ENCODE results near the gene USP16.
"Not testable (repeated sequence)": the region's sequence is repeated elsewhere in the genome, so short reads cannot be mapped to it uniquely, and the experiment has no call there.

USP16 gene

DNA sequence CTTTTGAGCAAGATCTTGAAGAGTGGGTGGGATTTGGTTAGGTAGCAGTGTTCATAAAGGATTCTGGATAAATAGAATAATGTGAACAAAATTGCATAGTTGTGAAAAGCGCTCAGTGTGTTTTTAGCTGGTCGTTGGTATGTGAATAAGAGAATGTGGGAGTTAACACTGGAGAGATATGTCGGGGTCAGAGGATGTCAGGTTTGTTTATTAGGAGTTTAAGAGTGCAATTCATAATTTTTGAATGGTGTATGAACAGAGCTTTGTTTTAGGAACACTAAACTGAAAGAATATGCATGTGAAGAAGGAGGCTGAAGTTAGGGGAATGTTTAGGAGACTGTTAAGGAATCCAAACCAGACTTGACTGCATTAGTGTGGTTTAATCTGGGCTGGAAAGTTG, 9.4 kb downstream of the USP16 start:
- no peak for DNase-seq (ENCODE audit: low spot score)

DNA sequence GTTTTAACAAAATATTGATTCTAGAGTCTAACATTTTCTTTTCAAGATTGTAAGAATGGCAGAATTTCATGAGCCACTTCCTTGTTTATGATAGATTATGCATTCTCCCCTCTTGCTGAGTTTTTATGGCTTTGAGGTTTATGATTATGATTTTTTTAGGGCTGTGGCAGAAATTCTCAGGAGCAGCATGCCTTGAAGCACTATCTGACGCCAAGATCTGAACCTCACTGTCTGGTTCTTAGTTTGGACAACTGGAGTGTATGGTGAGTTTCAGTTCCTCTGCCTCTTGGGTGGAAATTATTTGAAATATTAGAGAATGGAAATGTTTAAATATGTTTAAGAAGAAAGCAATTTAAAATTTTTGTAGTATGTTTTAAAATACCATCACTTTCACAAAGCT, 10.2 kb downstream of the USP16 start:
- no peak for DNase-seq (ENCODE audit: low spot score)

DNA sequence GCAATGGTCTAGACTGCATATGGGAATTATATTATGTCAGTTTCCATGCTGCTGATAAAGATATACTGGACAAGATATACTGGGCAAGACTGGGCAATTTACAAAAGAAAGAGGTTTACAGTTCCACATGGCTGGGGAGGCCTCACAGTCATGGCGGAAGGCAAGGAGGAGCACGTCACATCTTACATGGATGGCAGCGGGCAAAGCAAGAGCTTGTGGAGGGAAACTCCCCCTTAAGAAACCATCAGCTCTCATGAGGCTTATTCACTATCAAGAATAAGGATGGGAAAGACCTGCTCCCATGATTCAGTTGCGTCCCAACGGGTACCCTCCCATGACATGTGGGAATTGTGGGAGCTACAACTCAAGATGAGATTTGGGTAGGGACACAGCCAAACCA, 27.8 kb downstream of the USP16 start:
- DNase-seq (ENCODE audit: low spot score), result no peak

DNA sequence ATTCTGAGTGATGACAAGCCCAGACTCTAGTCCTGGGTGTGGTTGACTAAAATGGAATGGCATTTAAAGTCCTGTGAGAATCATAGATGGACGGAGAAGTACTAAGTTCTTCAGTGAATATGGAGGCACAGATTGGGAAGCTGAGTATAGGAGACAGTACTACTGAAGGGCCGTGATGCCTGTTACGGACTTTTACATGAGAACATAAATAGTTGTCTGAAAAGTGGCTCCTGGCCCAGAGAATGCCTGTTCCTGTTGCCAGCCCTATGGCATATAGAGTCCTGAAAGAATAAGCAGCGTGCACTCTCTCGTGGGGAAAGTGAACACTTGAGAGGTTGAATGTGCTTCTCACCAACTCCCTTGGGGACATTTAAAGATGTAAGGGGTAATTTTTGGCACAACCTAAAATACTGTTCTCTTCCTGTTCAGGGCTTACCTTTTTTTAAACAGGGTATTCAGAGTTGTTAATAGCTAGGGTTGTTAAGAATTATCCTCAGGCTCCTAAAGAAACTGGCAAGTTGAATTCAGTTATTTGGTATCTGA, 28.6 kb downstream of the USP16 start:
- no peak for DNase-seq (ENCODE audit: low spot score)

DNA sequence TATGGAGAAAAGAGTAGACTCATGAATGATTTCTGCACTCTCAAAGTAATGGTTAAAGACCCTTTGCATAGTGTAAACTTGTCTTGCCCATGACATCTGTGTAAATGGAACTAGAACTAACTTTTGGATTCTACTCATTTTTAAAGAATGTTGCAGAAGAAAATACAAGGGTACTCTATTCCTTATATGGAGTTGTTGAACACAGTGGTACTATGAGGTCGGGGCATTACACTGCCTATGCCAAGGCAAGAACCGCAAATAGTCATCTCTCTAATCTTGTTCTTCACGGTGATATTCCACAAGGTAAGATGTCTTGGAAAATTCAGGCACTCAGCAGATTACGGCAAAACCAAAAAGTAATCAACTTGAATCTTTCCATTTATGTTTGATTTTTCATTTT, 29.2 kb downstream of the USP16 start:
- no peak for DNase-seq (ENCODE audit: low spot score)

DNA sequence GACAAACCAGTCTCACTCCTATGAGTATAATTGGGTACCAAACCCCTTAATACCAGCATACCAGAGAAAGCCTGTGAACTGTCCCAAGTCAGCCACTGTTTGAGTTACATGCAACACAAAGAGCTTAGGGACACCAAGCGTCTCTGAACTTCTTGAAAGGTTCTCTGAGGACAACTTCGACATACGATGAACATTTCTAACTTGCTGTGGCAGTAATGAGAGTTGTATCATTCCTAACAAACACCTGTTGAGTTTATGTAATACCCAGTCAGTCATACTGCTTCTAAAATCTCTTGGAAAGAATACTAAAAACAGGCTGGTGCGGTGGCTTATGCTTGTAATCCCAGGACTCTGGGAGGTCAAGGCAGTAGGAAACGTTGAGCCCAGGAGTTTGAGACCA, 30.6 kb downstream of the USP16 start:
- DNase-seq (ENCODE audit: low spot score), result no peak

DNA sequence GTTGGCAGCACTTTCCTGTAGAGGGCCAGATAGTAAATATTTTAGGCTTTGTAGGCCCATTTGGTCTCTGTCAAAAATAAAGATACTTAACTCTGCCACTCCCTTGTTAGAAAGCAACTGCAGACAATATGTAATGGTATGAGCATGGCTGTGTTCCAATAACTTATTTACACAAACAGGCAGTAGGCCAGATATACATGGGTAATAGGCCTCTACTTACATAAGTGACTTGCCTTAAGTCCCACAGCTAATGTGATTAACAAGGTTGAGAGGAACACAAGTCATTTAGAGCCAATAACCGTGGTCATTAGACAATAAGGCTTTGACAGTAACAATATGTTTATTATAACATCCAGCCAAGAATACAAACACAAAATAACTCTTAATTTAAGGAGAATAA, 31.5 kb downstream of the USP16 start:
- no peak for DNase-seq (ENCODE audit: low spot score)

DNA sequence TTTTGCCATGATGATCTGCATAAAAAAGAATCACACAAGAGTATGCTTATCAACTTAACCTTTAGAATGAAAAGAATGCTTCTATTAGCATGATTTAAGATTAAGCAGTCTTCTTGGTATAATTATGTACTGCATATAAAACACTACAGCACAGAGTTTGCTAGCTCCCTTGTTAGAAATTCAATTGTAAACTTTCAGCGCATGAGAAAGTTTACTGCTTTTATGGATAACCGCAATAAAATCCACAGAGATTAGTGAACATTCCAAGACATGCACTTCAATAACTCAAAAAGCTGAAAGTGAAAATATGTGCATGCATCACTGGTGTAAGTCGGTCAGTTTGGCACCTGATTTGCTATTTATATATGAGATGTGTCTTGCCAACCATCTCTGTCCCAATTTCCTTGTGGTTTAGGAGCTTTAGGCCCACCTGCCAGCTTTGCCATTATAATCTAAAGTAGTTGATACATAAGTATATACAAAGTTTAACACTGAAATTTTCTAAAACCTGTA, 32.1 kb downstream of the USP16 start:
- DNase-seq (ENCODE audit: low spot score), result no peak

DNA sequence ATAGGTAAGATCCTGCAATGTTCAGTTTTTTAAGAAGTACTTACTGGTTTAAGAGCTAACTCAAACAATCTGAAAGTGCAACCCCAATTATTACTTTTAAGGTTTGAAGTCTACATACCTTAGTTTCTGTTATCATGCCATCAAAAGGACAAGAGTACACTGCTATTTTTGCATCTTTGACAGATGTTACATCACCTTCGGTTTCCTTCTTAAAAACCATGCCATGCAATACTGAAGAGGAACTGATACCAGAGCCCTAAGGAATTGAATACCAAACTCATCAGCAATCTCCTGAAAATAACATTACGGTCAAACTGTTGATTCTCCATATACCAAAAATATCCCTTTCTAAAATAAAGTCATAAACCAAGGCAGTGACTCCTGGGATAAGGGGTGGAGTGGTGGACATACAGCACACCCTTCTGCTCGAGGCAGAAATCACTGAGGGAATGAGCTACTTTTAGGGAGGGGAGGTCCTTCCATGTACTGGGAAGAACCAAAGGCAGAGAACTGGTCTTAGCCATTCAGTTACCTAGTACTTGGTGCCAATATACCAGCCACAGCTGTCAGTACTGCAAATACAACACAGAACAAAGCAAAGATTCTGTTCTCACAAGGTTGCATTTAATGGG, 40.5 kb downstream of the USP16 start:
- DNase-seq (ENCODE audit: low spot score), result no peak

DNA sequence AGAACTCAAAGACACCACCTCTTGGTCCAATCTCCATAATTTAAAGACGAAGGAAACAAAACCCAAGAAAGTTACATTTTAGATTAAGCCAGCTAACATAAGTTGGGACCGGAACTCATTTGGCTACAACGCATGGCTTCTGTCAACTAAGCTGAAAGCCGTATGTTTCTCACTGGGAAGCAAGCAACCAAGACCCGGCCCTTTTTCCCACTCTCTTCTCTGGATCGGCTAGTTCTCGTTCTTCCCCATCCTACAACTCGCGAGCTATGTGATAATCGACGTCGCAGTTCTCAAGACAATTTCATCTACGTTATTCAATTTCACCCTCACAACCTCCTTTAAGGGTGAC, 48.4 kb downstream of the USP16 start:
- no peak for DNase-seq (ENCODE audit: low spot score)

DNA sequence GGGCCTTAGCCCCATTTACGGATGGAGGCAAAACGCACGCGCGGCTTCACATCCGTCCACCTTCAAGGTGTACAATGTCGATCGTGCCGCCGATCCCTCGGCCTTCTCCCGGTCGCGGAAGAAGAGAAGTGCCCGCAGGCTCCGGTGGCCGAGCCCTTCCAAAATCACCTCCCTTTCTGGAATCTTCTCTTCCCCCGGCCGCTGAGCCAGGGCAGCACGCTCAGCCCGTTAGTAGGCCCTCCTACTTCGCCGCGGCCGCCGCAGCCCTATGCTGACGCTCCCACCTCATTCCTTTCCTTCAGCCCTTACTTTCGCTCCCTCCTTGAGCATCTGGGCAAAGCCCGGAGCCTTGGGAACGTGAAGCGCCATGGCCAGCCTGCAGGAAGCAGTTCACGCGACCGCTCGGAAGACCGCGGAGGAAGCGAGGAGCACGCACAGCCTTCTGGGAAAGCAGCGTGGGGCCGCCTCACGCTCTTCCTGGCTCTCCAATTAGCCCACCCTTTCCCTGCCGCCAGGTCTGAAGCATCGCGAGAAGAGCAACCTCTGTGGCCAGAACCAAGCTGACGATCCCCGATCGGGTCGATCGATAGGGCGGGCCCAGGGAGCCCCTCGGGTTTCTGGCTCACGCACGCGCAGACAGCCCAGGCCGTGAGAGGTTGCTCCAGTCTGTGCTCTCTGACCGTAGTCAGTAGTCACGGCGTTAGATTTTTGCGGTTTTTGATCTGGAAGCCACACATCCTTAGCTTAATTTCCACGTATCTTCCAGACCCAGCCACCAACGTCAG, 48.9 kb downstream of the USP16 start, which contains the start of gene CCT8:
TSS of gene CCT8 (minus strand) at position 427 of the 785 bp plus-strand sequence. CDS start at position 369, 58 bp downstream.
- peak; percentile 69 for DNase-seq (ENCODE audit: low spot score)

DNA sequence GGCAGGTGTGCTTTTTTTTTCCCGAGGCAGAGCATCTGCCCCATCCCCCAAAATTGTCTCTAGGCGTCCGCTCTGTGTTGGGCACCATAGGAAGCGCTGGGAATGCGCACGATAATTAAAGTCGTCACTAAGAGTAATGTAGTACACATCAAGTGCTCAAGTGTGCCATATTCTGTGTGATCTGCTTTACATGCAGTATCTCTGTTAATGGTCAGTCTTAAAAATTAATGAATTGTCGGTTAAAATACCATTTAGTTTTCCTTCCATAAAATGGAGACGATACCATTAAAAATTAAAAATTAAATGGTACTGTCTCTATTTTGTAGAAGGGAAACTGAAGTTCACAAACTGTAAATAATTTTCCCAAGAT, 49.5 kb downstream of the USP16 start:
- DNase-seq (ENCODE audit: low spot score), result no peak

DNA sequence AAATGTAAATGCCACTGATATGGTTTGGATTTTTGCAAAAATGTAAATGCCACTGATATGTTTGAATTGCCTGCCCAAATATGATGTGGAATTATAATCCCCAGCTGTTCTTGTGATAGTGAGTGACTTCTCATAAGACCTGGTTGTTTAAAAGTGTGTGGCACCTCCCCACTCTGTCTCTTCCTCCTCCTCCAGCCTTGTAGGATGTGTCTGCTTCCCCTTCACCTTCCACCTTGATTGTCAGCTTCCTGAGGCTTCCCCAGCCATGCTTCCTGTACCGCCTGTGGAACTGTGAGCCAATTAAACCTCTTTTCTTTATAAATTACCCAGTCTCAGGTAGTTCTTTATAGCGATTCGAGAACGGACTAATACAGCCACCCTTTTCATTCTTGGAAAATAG, 50.3 kb downstream of the USP16 start:
- DNase-seq (ENCODE audit: low spot score), result no peak

DNA sequence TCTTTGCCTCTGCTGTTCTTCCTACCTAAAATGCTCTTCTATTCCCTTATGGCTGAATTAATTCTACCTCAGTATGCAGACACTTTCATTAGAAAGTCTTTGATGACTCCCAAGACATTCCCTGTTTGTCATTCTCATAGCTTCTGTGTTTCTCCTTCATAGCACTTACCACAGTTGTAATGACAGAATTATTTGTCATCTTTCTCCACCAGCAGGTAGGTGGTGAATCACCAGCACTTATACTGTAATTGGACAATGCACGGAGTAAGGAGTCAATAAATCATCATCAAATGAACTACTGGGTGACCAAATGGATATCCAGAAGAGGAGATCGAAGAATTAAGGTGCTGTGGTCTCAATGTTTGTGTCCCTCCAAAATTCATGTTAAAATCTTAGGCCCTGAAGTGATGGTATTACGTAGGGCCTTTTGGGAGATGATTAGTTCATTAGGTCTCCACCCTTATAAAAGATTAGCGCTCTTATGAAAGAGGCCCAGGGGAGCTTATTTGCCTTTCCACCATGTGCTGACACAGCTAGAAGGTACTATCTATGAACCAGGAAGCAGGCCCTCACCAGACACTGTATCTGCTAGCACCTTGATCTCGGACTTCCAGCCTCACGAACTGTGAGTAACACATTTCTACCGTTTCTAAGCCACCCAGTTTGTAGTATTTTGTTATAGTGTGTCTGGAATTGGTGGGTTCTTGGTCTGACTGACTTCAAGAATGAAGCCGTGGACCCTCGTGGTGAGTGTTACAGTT, 51.4 kb downstream of the USP16 start:
- no peak for DNase-seq (ENCODE audit: low spot score)

DNA sequence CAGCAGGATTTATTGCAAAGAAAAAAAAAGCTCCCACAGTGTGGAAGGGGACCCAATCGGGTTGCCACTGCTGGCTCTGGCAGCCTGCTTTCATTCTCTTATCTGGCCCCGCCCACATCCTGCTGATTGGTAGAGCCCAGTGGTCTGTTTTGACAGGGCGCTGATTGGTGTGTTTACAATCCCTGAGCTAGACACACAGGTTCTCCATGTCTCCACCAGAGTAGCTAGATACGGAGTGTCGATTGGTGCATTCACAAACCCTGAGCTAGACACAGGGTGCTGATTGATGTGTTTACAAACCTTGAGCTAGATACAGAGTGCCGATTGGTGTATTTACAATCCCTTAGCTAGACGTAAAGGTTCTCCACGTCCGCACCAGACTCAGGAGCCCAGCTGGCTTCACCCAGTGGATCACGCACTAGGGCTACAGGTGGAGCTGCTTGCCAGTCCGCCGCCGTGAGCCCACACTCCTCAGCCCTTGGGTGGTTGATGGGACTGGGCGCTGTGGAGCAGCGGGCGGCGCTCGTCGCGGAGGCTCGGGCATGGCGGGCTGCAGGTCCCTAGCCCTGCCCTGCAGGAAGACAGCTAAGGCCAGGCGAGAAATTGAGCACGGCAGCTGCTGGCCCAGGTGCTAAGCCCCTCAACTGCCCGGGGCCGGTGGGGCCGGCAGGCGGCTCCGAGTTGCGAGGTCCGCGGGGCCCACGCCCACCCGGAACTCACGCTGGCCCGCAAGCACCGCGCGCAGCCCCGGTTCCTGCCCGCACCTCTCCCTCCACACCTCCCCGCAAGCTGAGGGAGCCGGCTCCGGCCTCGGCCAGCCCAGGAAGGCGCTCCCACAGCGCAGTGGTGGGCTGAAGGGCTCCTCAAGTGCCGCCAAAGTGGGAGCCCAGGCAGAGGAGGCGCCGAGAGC, 52.5 kb downstream of the USP16 start:
- not testable (repeated sequence) for DNase-seq (ENCODE audit: low spot score)

DNA sequence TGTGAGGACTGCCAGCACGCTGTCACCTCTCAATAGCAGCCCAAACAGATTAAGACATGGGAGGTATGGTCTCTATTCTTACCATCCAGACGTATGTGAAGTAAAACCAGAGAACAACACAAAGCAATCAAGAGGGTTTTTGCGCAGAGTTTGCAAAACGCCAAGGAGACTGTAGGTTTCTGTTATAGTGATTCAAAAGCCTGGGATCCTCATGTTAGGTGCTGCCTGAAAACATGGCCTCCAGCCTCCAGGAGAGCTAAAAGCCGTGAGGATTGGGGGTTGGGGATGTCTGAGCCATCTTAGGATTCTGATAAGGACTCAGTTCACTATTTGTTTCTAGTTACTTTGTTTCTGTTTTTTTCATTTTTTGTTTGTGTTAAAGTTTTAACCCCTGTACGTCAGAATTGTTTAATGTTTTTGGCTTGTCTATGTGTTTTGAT, 53.2 kb downstream of the USP16 start:
- no peak for DNase-seq (ENCODE audit: low spot score)

DNA sequence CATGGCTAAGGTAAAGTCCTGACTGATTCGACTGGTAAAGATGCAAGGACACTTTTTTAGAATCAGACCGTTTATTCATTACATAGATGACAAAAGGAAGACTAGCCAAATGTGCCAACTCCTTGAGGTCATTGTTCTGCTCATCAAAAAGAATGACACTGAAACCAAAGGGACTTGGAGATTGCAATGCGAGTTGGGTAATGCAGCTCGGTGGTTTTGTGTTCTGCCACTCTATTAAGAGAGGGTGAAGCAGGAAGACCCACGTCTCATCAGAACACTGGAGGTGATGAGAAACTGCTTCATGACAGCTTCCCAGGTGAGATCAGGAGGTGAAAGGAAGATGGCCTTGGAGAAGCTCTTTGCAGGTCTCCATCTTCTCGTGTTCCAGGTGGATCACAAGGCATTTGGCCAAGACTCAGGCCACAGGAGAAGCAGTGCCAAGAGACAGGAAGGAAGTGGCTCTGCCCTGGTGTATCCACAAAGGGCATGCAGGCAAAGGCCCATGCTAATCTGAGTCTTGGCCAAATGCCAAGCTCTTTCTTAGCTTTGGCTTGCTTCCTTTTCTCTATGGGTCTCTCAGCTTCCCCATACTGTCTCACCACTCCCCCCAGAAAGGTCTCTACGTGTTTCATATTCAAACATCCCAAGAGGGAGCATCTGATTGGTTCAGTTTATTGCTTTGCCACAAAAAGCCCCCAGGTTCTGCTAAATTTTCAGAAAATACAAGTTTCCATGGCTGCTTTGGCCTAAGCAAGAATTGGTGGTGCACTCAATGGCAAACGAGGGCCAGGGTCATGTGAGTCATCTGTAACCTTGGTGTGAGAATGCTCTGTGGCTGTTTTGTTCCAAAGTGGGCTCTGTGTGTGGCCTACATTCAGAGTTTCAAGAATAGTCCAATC, 54.6 kb downstream of the USP16 start:
- no peak for DNase-seq (ENCODE audit: low spot score)

DNA sequence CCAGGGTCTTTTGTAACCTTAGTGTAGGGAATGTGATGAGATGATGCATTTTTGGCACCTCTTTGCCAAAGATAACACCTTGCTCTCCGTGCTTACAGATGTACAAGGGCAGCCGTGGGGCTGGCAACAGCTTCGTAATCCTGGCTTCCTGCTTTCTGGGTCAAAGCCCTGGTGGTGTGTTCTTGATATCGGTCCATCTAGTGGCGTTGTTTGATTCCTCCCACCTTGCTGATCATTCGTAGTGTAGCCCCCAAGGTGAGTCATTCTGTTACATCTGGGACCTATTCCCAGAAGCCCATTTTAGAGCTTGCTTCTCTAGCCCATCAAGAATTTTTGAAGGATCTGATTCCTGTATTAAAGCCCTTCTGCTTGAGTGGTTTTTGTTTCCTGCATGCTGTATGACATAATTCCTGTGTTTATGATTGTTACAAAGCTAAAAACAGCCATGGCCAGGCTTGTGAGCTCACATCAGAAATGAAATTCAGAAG, 56.0 kb downstream of the USP16 start:
- no peak for DNase-seq (ENCODE audit: low spot score)

DNA sequence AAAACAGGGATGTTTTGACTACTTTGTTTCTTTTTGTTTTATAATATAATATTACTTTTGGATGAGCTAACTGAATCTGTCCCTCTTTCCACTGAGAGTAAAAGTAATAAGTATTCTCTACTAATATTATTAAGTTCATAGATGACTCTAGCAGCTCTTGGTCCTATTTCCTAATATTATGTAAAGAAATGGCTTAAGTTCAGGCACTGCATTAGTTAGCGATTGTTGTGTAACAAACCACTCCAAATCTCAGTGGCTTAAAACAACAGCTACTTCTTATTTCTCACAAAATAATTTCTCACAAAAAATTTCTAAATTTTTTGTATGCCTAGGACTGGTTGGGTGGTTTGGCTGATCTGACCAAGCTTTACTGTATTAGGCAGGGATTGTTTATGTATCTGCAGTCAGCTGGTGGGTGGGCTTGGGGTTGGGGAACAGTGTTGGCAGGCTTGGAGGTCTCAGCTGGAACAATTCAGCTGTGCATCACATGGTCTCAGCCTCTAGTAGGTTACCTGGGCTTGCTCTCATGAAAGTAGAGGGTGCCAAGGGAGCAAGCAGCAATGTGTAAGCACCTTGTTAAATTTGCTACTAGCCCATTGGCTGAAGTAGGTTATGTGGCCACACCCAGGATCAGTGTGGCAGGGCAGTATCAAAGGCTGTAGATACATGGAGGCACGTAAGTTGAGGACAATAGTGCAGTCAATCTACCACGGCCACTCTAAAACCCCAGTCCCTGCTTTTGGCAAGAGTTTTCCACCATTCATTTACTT, 57.8 kb downstream of the USP16 start:
- no peak for DNase-seq (ENCODE audit: low spot score)

DNA sequence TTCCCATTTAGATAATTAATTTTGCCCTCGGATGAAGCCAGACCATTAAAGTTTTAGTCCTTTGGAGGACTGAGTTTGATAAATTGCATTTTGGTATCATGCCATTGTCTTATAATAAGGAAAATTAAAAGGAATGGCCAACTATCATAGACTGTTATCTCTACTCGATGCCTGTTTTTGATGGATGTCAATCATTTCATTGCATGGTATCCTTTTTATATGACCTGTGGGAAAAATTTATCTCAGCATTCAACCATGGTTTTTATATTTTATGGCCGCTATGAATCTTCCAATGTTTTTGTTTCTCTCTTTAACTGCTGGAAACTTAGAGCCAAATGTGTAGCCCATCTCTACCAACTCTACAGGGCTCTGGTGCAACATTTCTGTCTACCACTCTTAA, 58.8 kb downstream of the USP16 start:
- no peak for DNase-seq (ENCODE audit: low spot score)
